Astrocyte (in vitro differentiated cells and primary cell): ENCODE data around the gene MED13L. TPM values are rescaled to one million over a fixed set of nuclear protein-coding genes. Genes with fewer than 3 reads are reported as not detected.

Experiments used
- DNase-seq: peaks from one replicate; pipeline ENCODE4 v3.0.0-alpha.2; 2010; ENCODE audit warnings: low read depth
- FAIRE-seq: peaks from 2 replicates; lab custom pipeline; 2011; peaks lifted over from hg19 to GRCh38; lab: Jason Lieb, UNC
- H2AFZ ChIP-seq: 2 replicates; pipeline ENCODE4 v1.6.0; 2012; ENCODE audit warnings: low read depth, low read length, inconsistent platforms
- H3K27ac ChIP-seq: 2 replicates; pipeline ENCODE4 v1.5.1; 2011; ENCODE audit warnings: low read depth, low read length, inconsistent platforms
- H3K27me3 ChIP-seq: 2 replicates; pipeline ENCODE4 v1.6.0; 2011; ENCODE audit warnings: low read length, inconsistent platforms; ENCODE audit not compliant: insufficient read depth
- H3K36me3 ChIP-seq: 2 replicates; pipeline ENCODE4 v1.5.1; 2011; ENCODE audit warnings: low read length, inconsistent platforms; ENCODE audit not compliant: insufficient read depth
- H3K4me1 ChIP-seq: 2 replicates; pipeline ENCODE4 v1.5.1; 2011; ENCODE audit warnings: low read length, inconsistent platforms; ENCODE audit not compliant: insufficient read depth
- H3K4me2 ChIP-seq: 2 replicates; pipeline ENCODE4 v1.6.0; 2012; ENCODE audit warnings: low read length, inconsistent platforms
- H3K4me3 ChIP-seq: 2 replicates; pipeline ENCODE4 v1.5.1; 2011; ENCODE audit warnings: low read depth, mild to moderate bottlenecking, low read length, inconsistent platforms; ENCODE audit not compliant: insufficient read depth
- H3K79me2 ChIP-seq: 2 replicates; pipeline ENCODE4 v1.6.0; 2012; ENCODE audit warnings: mild to moderate bottlenecking, low read length, inconsistent platforms; ENCODE audit not compliant: insufficient read depth
- H3K9ac ChIP-seq: 2 replicates; pipeline ENCODE4 v1.6.0; 2012; ENCODE audit warnings: mild to moderate bottlenecking, low read length, inconsistent platforms
- H3K9me3 ChIP-seq: 2 replicates; pipeline ENCODE4 v1.5.1; 2012; ENCODE audit warnings: low read depth, mild to moderate bottlenecking, low read length, inconsistent platforms; ENCODE audit not compliant: insufficient read depth
- H4K20me1 ChIP-seq: 2 replicates; pipeline ENCODE4 v1.6.0; 2012; ENCODE audit warnings: low read length, inconsistent platforms; ENCODE audit not compliant: insufficient read depth
- H3K27ac Mint-ChIP-seq: one replicate; pipeline ENCODE4 v1.8.0; 2021; ENCODE audit warnings: mild to moderate bottlenecking, mixed read lengths; ENCODE audit not compliant: unreplicated experiment
- H3K27me3 Mint-ChIP-seq: one replicate; pipeline ENCODE4 v1.8.0; 2021; ENCODE audit warnings: low read depth, mixed read lengths; ENCODE audit not compliant: unreplicated experiment
- H3K36me3 Mint-ChIP-seq: one replicate; pipeline ENCODE4 v1.8.0; 2021; ENCODE audit warnings: low read depth, mixed read lengths; ENCODE audit not compliant: unreplicated experiment
- H3K4me1 Mint-ChIP-seq: one replicate; pipeline ENCODE4 v1.8.0; 2021; ENCODE audit warnings: low read depth, mixed read lengths; ENCODE audit not compliant: unreplicated experiment
- H3K4me3 Mint-ChIP-seq: one replicate; pipeline ENCODE4 v1.8.0; 2021; ENCODE audit warnings: mild to moderate bottlenecking, moderate library complexity, mixed read lengths; ENCODE audit not compliant: unreplicated experiment
- H3K9me3 Mint-ChIP-seq: one replicate; pipeline ENCODE4 v1.8.0; 2021; ENCODE audit warnings: mild to moderate bottlenecking, mixed read lengths; ENCODE audit not compliant: unreplicated experiment
- EZH2 ChIP-seq: IDR thresholded peaks from 2 replicates; pipeline ENCODE4 v1.6.1; 2012; ENCODE audit warnings: mild to moderate bottlenecking, low read length, inconsistent platforms; ENCODE audit not compliant: insufficient read depth
- total RNA-seq: library from RNA; stranded (reverse); gene quantifications from 2 replicates; pipeline ENCODE4 v1.2.1, GENCODE V29; 2021
- TF ChIP-seq, protein P1 (sequence below): IDR thresholded peaks from 2 replicates; pipeline ENCODE4 v1.5.1; 2011; ENCODE audit warnings: low read depth, mild to moderate bottlenecking, inconsistent platforms, low read length, moderate library complexity; ENCODE audit not compliant: insufficient read depth

Gene MED13L
- total RNA-seq, 1 donor from 2014 or later, result 153 TPM

DNA sequence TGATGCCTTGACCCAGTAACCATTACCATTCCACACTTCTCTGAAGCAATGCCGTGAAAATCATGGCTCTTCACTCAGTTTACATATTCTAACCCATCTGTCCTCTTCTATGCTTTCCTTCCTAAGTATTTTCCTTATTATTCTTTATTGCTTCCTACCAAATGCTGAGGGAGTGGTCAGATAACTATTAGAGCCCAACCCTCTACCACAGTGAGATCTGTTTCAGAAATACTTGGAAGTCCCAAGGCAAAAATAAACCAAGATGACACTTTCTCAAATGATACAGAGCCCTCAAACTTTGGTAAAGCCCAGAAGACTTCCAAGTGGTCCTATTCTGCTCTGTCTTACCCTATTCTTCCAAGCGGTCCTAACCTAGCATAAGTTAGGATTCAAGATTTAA, 68.0 kb downstream of the MED13L start:
- no peak overlapping the region for H3K27ac ChIP-seq
- no peak overlapping the region for H3K4me3 ChIP-seq
- no peak overlapping the region for H3K9ac ChIP-seq
- Mint-ChIP-seq H3K27ac (no peak overlapping the region), H3K27me3 (no peaks in the 10 kb centered on the region), H3K4me3 (no peak overlapping the region), H3K36me3 (peaks cover 2% of the 10 kb centered on the region), H3K4me1 (peaks cover 40% of the 10 kb centered on the region), H3K9me3 (no peaks in the 10 kb centered on the region)
- FAIRE-seq (no peak), DNase-seq (no peak)
- H2AFZ ChIP-seq, result no peak overlapping the region
- peaks cover 9% of the 10 kb centered on the region for H3K4me1 ChIP-seq
- H3K9me3 ChIP-seq, result no peaks in the 10 kb centered on the region
- TF ChIP-seq, protein P1, sequence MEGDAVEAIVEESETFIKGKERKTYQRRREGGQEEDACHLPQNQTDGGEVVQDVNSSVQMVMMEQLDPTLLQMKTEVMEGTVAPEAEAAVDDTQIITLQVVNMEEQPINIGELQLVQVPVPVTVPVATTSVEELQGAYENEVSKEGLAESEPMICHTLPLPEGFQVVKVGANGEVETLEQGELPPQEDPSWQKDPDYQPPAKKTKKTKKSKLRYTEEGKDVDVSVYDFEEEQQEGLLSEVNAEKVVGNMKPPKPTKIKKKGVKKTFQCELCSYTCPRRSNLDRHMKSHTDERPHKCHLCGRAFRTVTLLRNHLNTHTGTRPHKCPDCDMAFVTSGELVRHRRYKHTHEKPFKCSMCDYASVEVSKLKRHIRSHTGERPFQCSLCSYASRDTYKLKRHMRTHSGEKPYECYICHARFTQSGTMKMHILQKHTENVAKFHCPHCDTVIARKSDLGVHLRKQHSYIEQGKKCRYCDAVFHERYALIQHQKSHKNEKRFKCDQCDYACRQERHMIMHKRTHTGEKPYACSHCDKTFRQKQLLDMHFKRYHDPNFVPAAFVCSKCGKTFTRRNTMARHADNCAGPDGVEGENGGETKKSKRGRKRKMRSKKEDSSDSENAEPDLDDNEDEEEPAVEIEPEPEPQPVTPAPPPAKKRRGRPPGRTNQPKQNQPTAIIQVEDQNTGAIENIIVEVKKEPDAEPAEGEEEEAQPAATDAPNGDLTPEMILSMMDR, result no peak
- TF ChIP-seq EZH2, result no peak
- peaks cover 99% of the 10 kb centered on the region for H3K79me2 ChIP-seq
- no peak overlapping the region for H3K4me2 ChIP-seq
- H3K36me3 ChIP-seq, result no peaks in the 10 kb centered on the region
- H3K27me3 ChIP-seq, result no peaks in the 10 kb centered on the region
- peaks cover 90% of the 10 kb centered on the region for H4K20me1 ChIP-seq

DNA sequence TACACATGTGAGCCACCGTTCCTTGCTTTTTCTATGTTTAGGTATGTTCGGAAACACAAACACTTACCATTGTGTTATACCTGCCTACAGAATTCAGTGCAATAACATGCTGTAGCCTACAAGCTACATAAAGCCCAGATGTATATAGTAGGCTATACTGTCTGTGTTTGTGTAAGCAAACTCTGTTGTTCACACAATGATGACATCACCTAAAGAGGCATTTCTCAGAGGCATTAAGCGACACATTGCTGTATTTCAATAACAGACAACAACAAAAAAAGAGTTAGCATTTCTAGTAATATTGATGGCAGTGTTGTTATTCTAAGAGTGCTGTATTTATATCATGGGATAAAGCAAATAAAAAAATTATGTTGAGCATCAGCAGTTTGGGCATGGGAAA, 70.2 kb downstream of the MED13L start:
- H3K79me2 ChIP-seq, result peaks cover 99% of the 10 kb centered on the region
- no peak overlapping the region for H3K4me3 ChIP-seq
- Mint-ChIP-seq H3K9me3 (no peaks in the 10 kb centered on the region), H3K4me3 (no peak overlapping the region), H3K36me3 (peaks cover 2% of the 10 kb centered on the region), H3K4me1 (peaks cover 40% of the 10 kb centered on the region), H3K27me3 (no peaks in the 10 kb centered on the region), H3K27ac (no peak overlapping the region)
- no peaks in the 10 kb centered on the region for H3K27me3 ChIP-seq
- H3K4me1 ChIP-seq, result peaks cover 17% of the 10 kb centered on the region
- H3K9me3 ChIP-seq, result no peaks in the 10 kb centered on the region
- H3K9ac ChIP-seq, result no peak overlapping the region
- no peak overlapping the region for H2AFZ ChIP-seq
- no peaks in the 10 kb centered on the region for H3K36me3 ChIP-seq
- peaks cover 90% of the 10 kb centered on the region for H4K20me1 ChIP-seq
- H3K4me2 ChIP-seq, result no peak overlapping the region
- DNase-seq, result no peak
- H3K27ac ChIP-seq, result no peak overlapping the region
- TF ChIP-seq, protein P1, result no peak
- TF ChIP-seq EZH2, result no peak
- FAIRE-seq, result no peak

DNA sequence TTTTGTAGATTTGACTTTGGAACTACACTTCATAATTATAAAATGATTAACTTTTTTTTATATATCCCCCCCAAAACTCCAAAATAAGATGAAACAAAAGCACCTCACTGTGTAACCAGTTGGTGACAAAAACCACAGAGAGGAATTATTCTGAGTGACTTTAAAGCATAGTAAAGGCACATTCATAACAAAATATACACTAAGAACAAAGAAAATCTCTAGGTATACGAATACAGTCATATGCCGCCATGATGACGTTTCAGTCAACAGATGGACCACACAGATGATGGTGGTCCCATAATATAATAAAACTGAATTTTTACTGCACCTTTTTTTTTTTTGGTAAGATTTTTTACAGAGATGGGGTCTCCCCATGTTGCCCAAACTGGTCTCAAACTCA, 70.7 kb downstream of the MED13L start:
- Histone ChIP-seq H3K79me2 (peaks cover 98% of the 10 kb centered on the region), H2AFZ (no peak overlapping the region), H3K27me3 (no peaks in the 10 kb centered on the region), H3K9me3 (no peaks in the 10 kb centered on the region), H3K9ac (no peak overlapping the region), H4K20me1 (peaks cover 93% of the 10 kb centered on the region), H3K4me3 (no peak overlapping the region), H3K4me2 (no peak overlapping the region), H3K36me3 (no peaks in the 10 kb centered on the region), H3K27ac (no peak overlapping the region), H3K4me1 (peaks cover 21% of the 10 kb centered on the region)
- Mint-ChIP-seq H3K27me3 (no peaks in the 10 kb centered on the region), H3K4me1 (peaks cover 43% of the 10 kb centered on the region), H3K36me3 (peaks cover 2% of the 10 kb centered on the region), H3K27ac (no peak overlapping the region), H3K9me3 (no peaks in the 10 kb centered on the region), H3K4me3 (no peak overlapping the region)
- no peak for TF ChIP-seq EZH2
- TF ChIP-seq, protein P1, result no peak
- DNase-seq (no peak), FAIRE-seq (no peak)
